Measurements from ENCODE around the gene STXBP2. TPM values are rescaled to one million over a fixed set of nuclear protein-coding genes. Genes with fewer than 3 reads are reported as not detected.

STXBP2 gene
- total RNA-seq, 3 donors from 2014 or later (not counting 1 experiment from before 2014, with no cell fraction given) = 366 to 409 (median 384) TPM

DNA sequence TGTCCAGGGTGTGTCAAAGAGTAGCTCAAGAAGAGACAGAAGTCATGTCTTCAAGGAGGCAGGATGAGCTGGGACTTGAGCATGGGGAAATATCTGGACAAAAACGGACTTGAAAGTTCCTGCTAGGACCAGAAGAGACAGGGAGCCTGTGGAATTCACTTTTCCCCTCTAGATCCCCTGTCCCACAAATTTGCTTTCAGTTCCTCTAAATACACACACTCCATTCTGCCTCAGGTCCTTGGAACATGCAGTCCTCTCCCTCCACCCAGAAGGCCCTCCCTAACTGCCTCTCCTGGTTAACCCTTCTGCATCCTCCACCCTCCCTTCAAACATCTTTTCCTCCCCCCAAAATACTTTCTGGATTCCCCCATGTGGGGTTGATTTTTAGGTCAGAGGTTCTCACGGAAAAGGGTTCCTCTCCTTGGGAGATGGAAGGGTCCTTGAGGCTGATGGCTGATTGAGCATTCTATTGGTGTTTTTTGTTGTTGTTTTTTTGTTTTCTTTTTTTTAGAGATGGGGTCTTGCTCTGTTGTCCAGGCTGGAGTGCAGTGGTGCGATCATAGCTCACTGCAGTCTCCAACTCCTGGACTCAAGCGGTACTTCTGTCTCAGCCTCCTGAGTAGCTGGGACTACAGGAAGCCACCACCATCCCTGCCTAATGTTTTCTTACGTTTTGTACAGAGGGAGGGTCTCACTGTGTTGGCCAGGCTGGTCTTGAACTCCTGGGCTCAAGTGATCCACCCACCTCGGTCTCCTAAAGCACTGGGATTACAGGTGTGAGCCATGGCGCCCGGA lies 25.0 kb downstream of the STXBP2 start:
- no peaks in the 10 kb centered on the region for H3K9me3 ChIP-seq (ENCODE audit: control insufficient read depth, insufficient read depth, low read length)
- H3K4me1 ChIP-seq (ENCODE audit: control insufficient read depth, insufficient read depth, low read length) = peaks cover 15% of the 10 kb centered on the region

GRCh38 chr19:7662657-7663056 lies 25.7 kb downstream of the STXBP2 start:
- Mint-ChIP-seq H3K27me3 (ENCODE audit: low read depth in 2 of 2) (no peaks in the 10 kb centered on the region), H3K4me1 (no peaks in the 10 kb centered on the region), H3K27ac (no peak overlapping the region), H3K4me3 (no peak overlapping the region), H3K9me3 (no peaks in the 10 kb centered on the region), H3K36me3 (no peaks in the 10 kb centered on the region)
- Histone ChIP-seq H3K4me3 (ENCODE audit: low read length) (no peak overlapping the region), H3K4me1 (ENCODE audit: control insufficient read depth, insufficient read depth, low read length) (peaks cover 11% of the 10 kb centered on the region), H3K9me3 (ENCODE audit: control insufficient read depth, insufficient read depth, low read length) (no peaks in the 10 kb centered on the region), H3K27ac (ENCODE audit: low read length) (no peak overlapping the region), H3K27me3 (ENCODE audit: control insufficient read depth, insufficient read depth, low read length) (no peaks in the 10 kb centered on the region), H3K36me3 (ENCODE audit: control insufficient read depth, insufficient read depth, low read length) (no peaks in the 10 kb centered on the region)
- intact Hi-C loops (cut with micrococcal nuclease) = no loop called here
- ATAC-seq (no peak), DNase-seq (no peak)
- TF ChIP-seq CTCF (IDR thresholded peaks at IDR 0.05) = no peak
- WGBS (ENCODE audit: insufficient coverage) = 90% methylated on average over 14 of the region's 14 CpGs

More for the DNA sequence above, 25.0 kb downstream of the STXBP2 start:
- H3K36me3 ChIP-seq (ENCODE audit: control insufficient read depth, insufficient read depth, low read length) = no peaks in the 10 kb centered on the region
- H3K9me3 Mint-ChIP-seq = no peaks in the 10 kb centered on the region
- no peak overlapping the region for H3K27ac Mint-ChIP-seq
- H3K27me3 Mint-ChIP-seq (ENCODE audit: low read depth in 2 of 2) = no peaks in the 10 kb centered on the region
- WGBS (ENCODE audit: insufficient coverage) = 83% methylated on average over 8 of the region's 8 CpGs
- DNase-seq = no peak
- no peak for ATAC-seq
- H3K36me3 Mint-ChIP-seq = no peaks in the 10 kb centered on the region
- no peak overlapping the region for H3K4me3 Mint-ChIP-seq
- H3K27ac ChIP-seq (ENCODE audit: low read length) = no peak overlapping the region
- no peaks in the 10 kb centered on the region for H3K27me3 ChIP-seq (ENCODE audit: control insufficient read depth, insufficient read depth, low read length)
- H3K4me3 ChIP-seq (ENCODE audit: low read length) = no peak overlapping the region
- intact Hi-C loops (cut with micrococcal nuclease) = no loop called here
- H3K4me1 Mint-ChIP-seq = no peaks in the 10 kb centered on the region
- no peak for TF ChIP-seq CTCF (IDR thresholded peaks at IDR 0.05)

DNA sequence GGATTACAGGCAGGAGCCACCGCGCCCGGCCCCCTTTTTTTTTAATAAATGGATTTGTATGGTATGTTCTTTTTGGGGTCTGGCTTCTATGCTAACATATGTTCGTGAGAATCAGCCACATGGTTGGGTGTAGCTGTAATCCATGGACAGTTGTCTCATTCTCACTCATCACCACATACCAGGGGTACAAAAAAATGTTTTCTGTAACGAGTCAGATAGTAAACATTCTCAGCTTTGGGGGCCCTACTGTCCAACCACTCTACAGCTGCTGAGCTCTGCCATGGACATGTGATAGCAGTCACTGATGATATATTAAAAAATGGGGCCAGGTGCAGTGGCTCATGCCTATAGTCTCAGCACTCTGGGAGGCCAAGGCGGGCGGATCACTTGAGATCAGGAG lies 26.8 kb downstream of the STXBP2 start:
- Mint-ChIP-seq H3K9me3 (no peaks in the 10 kb centered on the region), H3K27ac (no peak overlapping the region), H3K4me3 (no peak overlapping the region), H3K27me3 (ENCODE audit: low read depth in 2 of 2) (no peaks in the 10 kb centered on the region), H3K4me1 (no peaks in the 10 kb centered on the region), H3K36me3 (no peaks in the 10 kb centered on the region)
- intact Hi-C loops (cut with micrococcal nuclease) = no loop called here
- Histone ChIP-seq H3K4me3 (ENCODE audit: low read length) (no peak overlapping the region), H3K36me3 (ENCODE audit: control insufficient read depth, insufficient read depth, low read length) (no peaks in the 10 kb centered on the region), H3K4me1 (ENCODE audit: control insufficient read depth, insufficient read depth, low read length) (peaks cover 5% of the 10 kb centered on the region), H3K27ac (ENCODE audit: low read length) (no peak overlapping the region), H3K9me3 (ENCODE audit: control insufficient read depth, insufficient read depth, low read length) (no peaks in the 10 kb centered on the region), H3K27me3 (ENCODE audit: control insufficient read depth, insufficient read depth, low read length) (no peaks in the 10 kb centered on the region)
- no peak for ATAC-seq
- WGBS (ENCODE audit: insufficient coverage) = 85% methylated on average over 6 of the region's 7 CpGs
- no peak for DNase-seq
- TF ChIP-seq CTCF (IDR thresholded peaks at IDR 0.05) = no peak

- Mint-ChIP-seq H3K9me3 (no peaks in the 10 kb centered on the region), H3K36me3 (no peaks in the 10 kb centered on the region), H3K27me3 (ENCODE audit: low read depth in 2 of 2) (peaks cover 5 to 8% of the 10 kb centered on the region in 2 donors), H3K4me1 (peaks cover 1 to 2% of the 10 kb centered on the region in 2 donors), H3K4me3 (no peak overlapping the region), H3K27ac (no peak overlapping the region)
- no peak overlapping the region for H3K27ac ChIP-seq (ENCODE audit: low read length)
- H3K4me3 ChIP-seq (ENCODE audit: low read length) = no peak overlapping the region
- no peaks in the 10 kb centered on the region for H3K36me3 ChIP-seq (ENCODE audit: control insufficient read depth, insufficient read depth, low read length)
- H3K9me3 ChIP-seq (ENCODE audit: control insufficient read depth, insufficient read depth, low read length) = no peaks in the 10 kb centered on the region
- peaks cover 13% of the 10 kb centered on the region for H3K4me1 ChIP-seq (ENCODE audit: control insufficient read depth, insufficient read depth, low read length)
- DNase-seq = no peak
- no peak for ATAC-seq
- intact Hi-C loops (cut with micrococcal nuclease) = no loop called here
- 88% methylated on average over 2 of the region's 4 CpGs for WGBS (ENCODE audit: insufficient coverage)
- H3K27me3 ChIP-seq (ENCODE audit: control insufficient read depth, insufficient read depth, low read length) = no peaks in the 10 kb centered on the region
- no peak for TF ChIP-seq CTCF (IDR thresholded peaks at IDR 0.05)
These were observed 28.2 kb downstream of the STXBP2 start for GRCh38 chr19:7665076-7665475.
